Activated T-cell treated with anti-CD3 and anti-CD28 coated beads, Interleukin-2, amount 50 U/mL, for 24 hours (primary cell): ENCODE measurements around the gene CCL17.

Source experiments
- DNase-seq: peaks from one replicate; pipeline ENCODE4 v3.0.0-alpha.2; 2020
- H3K27ac Mint-ChIP-seq: 2 replicates; pipeline ENCODE4 v1.8.0; 2020; ENCODE audit warnings: mild to moderate bottlenecking, mixed read lengths
- H3K27me3 Mint-ChIP-seq: 2 replicates; pipeline ENCODE4 v1.8.0; 2020; ENCODE audit warnings: mixed read lengths
- H3K36me3 Mint-ChIP-seq: 2 replicates; pipeline ENCODE4 v1.8.0; 2020; ENCODE audit warnings: low read depth, mixed read lengths
- H3K4me1 Mint-ChIP-seq: 2 replicates; pipeline ENCODE4 v1.8.0; 2020; ENCODE audit warnings: low read depth, mixed read lengths
- H3K4me3 Mint-ChIP-seq: 2 replicates; pipeline ENCODE4 v1.8.0; 2020; ENCODE audit warnings: mild to moderate bottlenecking, moderate library complexity, mixed read lengths
- H3K9me3 Mint-ChIP-seq: 2 replicates; pipeline ENCODE4 v1.8.0; 2020; ENCODE audit warnings: mixed read lengths

Gene CCL17

DNA sequence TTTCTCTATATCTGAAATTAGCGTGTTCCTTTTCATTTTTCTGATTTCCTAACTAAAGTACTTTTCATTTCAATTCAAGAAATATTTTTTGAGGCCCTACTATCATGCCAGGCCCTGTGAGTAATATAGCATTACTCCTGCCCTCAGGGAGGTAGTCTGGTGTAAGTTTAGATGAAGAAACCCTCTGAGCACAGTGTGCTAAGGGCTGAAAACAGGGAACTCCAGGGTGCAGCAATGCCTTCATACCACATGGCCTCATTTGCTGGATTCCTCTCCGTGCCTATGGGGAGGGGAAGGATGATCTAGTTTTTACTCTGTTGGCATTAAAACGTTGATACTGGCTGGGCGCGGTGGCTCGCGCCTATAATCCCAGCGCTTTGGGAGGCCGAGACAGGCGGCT is 47.5 kb downstream of the CCL17 start:
- Mint-ChIP-seq H3K27ac (no peak overlapping the region), H3K4me3 (no peak overlapping the region), H3K9me3 (no peaks in the 10 kb centered on the region)

DNA sequence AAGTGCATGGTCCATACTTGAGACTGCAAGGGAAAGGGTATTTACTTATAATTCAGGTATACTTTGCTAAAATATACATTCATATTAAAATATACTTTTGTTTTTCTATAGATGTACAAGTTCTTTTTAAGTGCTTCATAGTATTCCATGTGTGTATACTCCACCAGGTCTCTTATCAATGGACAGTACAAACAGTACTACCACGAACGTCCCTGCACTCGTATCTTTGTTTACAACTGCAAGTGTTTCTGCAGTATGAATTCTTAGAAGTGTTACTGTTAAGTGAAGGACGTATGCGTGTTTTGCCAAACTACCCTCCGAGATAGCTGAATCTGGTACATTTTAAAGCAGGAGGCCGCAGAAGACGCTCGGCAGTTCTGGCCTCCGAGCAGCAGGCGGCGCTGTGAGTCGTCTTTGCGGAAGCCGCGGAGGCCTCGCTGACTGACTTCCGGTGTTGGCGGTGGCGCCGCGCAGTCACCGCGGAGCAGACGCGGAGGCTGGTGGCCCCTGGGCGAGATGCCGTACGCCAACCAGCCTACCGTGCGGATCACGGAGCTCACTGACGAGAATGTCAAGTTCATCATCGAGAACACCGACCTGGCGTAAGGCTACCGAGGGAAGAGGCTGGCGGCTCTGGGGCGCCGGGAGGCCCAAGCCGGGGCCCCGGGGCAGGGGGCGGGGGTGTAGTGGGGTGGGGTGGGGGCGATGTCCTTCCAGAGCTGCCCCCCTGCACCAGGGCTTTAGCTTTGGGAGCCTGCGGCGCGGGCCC is 57.8 kb downstream of the CCL17 start, which contains the start of gene POLR2C:
Gene POLR2C, plus strand, starts transcription at position 471 of the 769 bp plus-strand sequence. Its CDS starts 46 bp downstream, at position 517.
- H3K36me3 Mint-ChIP-seq = peaks cover 90% of the 10 kb centered on the region
- peak within 1 kb of the TSS; percentile 100 for H3K4me3 Mint-ChIP-seq
- H3K9me3 Mint-ChIP-seq = no peaks in the 10 kb centered on the region
- H3K27me3 Mint-ChIP-seq = no peaks in the 10 kb centered on the region
- peak; percentile 96 for DNase-seq
- H3K27ac Mint-ChIP-seq = peak within 1 kb of the TSS; percentile 100
- H3K4me1 Mint-ChIP-seq = peaks cover 32% of the 10 kb centered on the region

More for the DNA sequence above, 47.5 kb downstream of the CCL17 start:
- no peaks in the 10 kb centered on the region for H3K27me3 Mint-ChIP-seq
- peaks cover 75% of the 10 kb centered on the region for H3K36me3 Mint-ChIP-seq
- H3K4me1 Mint-ChIP-seq = peaks cover 17% of the 10 kb centered on the region
- no peak for DNase-seq

GRCh38 chr16:57462978-57463362 is 58.4 kb downstream of the CCL17 start:
- Mint-ChIP-seq H3K4me3 (peak overlapping the region; percentile 100), H3K36me3 (peaks cover 90% of the 10 kb centered on the region), H3K4me1 (peaks cover 32% of the 10 kb centered on the region)

DNA sequence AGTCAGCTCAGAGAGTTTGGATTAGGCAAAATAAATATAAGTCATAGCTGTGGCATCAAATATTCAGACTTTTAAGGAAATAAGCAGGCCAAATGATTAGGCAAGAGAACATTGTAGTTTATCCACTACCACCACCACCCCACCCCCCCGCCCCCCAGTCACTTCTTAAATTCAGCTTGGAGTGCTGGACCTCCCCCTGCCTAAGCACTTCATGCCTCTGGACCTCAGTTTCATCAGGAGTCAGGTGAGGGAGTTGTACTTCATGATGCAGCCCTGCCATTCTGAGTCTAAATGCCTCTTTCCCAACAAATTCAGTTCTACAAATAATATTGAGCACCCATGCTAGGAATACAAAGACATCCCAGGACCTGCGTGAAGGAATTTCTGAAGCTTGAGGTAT is 60.0 kb downstream of the CCL17 start:
- DNase-seq = no peak
- Mint-ChIP-seq H3K36me3 (peaks cover 90% of the 10 kb centered on the region), H3K27ac (peak overlapping the region; percentile 100), H3K27me3 (no peaks in the 10 kb centered on the region), H3K4me3 (peak overlapping the region; percentile 100), H3K4me1 (peaks cover 32% of the 10 kb centered on the region), H3K9me3 (no peaks in the 10 kb centered on the region)

More at GRCh38 chr16:57462978-57463362, 58.4 kb downstream of the CCL17 start:
- no peaks in the 10 kb centered on the region for H3K27me3 Mint-ChIP-seq
- H3K27ac Mint-ChIP-seq = peak overlapping the region; percentile 100
- DNase-seq = no peak
- no peaks in the 10 kb centered on the region for H3K9me3 Mint-ChIP-seq
